GM19438 (cell line): ENCODE results near the gene VPS26C.
A peak's percentile ranks its signal among the peaks of the same experiment; 100 is the strongest.
"Not testable (repeated sequence)": the region's sequence is repeated elsewhere in the genome, so short reads cannot be mapped to it uniquely, and the experiment has no call there.

Experiments
- ATAC-seq: cut with Tn5 transposase; IDR thresholded peaks from one replicate; pipeline ENCODE4 v1.9.1; 2021; ENCODE audit warnings: low read depth; ENCODE audit not compliant: unreplicated experiment

VPS26C gene

GRCh38 chr21:37231671-37232070, 35.5 kb downstream of the VPS26C start:
- no peak for ATAC-seq

- ATAC-seq: no peak
These were observed 35.9 kb downstream of the VPS26C start for GRCh38 chr21:37231249-37231645.

GRCh38 chr21:37230632-37231248, 36.4 kb downstream of the VPS26C start:
- ATAC-seq: no peak

- ATAC-seq: no peak
These were observed 39.1 kb downstream of the VPS26C start for GRCh38 chr21:37228003-37228400.

GRCh38 chr21:37227071-37228002, 39.8 kb downstream of the VPS26C start:
- no peak for ATAC-seq

GRCh38 chr21:37226041-37226920, 40.9 kb downstream of the VPS26C start:
- ATAC-seq: no peak

- ATAC-seq: no peak
These were observed 42.0 kb downstream of the VPS26C start for GRCh38 chr21:37224861-37225839.

GRCh38 chr21:37223804-37224345, 43.3 kb downstream of the VPS26C start:
- no peak for ATAC-seq

GRCh38 chr21:37222248-37222647, 44.9 kb downstream of the VPS26C start:
- ATAC-seq: not testable (repeated sequence)

- peak; percentile 82 for ATAC-seq
These were observed 46.0 kb downstream of the VPS26C start for GRCh38 chr21:37220981-37221664.

GRCh38 chr21:37220433-37220980, 46.6 kb downstream of the VPS26C start:
- peak; percentile 49 for ATAC-seq

GRCh38 chr21:37219761-37220432, 47.2 kb downstream of the VPS26C start:
- no peak for ATAC-seq

GRCh38 chr21:37214952-37215351, 52.2 kb downstream of the VPS26C start:
- no peak for ATAC-seq

GRCh38 chr21:37210799-37211198, 56.3 kb downstream of the VPS26C start:
- ATAC-seq: no peak

- no peak for ATAC-seq
These were observed 57.0 kb downstream of the VPS26C start for GRCh38 chr21:37210130-37210529.

- ATAC-seq: peak; percentile 19
These were observed 58.4 kb downstream of the VPS26C start for GRCh38 chr21:37208741-37209225.

- peak; percentile 61 for ATAC-seq
These were observed 58.9 kb downstream of the VPS26C start for GRCh38 chr21:37208056-37208721.
